ENCODE data around the gene STRAP.
"Not testable (repeated sequence)": the region's sequence is repeated elsewhere in the genome, so short reads cannot be mapped to it uniquely, and the experiment has no call there.

STRAP gene

DNA sequence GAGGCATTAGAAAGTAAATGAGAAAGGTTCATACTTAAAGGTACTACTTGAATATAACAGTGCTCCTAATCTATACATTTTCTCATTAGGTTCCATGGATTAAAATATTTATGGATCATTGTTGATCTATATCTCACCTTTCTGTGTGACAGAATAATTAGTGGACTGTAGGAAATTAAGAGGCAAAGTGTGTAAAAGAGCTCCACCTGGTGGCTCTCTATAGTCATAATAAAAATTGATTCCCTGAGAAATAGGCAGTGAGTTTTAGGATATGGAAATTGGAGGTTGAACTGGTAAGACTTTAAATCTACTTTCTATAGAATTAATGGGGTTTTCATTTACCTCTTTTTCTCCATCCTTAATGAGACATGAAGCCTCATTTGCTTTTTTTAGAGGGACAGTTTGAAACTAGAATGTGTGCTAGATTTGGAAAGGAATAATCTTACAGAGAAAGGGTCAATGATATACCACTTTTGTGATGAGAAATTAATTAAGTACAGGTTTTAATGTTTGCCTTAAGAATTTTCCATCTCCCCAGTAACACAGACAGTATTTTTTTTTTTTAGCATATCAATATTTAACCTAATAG, 17.2 kb downstream of the STRAP start:
- H3K4me3 ChIP-seq (replicated peaks; ENCODE audit: insufficient read depth, low read length) = no peak overlapping the region
- TF ChIP-seq POLR2AphosphoS5 (IDR thresholded peaks at IDR 0.05; ENCODE audit: low read depth) = no peak
- TF ChIP-seq, protein P1, sequence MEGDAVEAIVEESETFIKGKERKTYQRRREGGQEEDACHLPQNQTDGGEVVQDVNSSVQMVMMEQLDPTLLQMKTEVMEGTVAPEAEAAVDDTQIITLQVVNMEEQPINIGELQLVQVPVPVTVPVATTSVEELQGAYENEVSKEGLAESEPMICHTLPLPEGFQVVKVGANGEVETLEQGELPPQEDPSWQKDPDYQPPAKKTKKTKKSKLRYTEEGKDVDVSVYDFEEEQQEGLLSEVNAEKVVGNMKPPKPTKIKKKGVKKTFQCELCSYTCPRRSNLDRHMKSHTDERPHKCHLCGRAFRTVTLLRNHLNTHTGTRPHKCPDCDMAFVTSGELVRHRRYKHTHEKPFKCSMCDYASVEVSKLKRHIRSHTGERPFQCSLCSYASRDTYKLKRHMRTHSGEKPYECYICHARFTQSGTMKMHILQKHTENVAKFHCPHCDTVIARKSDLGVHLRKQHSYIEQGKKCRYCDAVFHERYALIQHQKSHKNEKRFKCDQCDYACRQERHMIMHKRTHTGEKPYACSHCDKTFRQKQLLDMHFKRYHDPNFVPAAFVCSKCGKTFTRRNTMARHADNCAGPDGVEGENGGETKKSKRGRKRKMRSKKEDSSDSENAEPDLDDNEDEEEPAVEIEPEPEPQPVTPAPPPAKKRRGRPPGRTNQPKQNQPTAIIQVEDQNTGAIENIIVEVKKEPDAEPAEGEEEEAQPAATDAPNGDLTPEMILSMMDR (IDR thresholded peaks at IDR 0.05; ENCODE audit: insufficient read depth, low read length) = peak; percentile 10
- no peak for TF ChIP-seq SPI1 (IDR thresholded peaks at IDR 0.05; ENCODE audit: borderline replicate concordance, low read depth)
- no peaks in the 10 kb centered on the region for H3K27me3 ChIP-seq (ENCODE audit: insufficient read depth, poor library complexity, severe bottlenecking)
- no peak overlapping the region for H3K27ac ChIP-seq (replicated peaks)
- no peak for DNase-seq (ENCODE audit: low read depth in 1 of 2, low spot score in 1 of 2)

DNA sequence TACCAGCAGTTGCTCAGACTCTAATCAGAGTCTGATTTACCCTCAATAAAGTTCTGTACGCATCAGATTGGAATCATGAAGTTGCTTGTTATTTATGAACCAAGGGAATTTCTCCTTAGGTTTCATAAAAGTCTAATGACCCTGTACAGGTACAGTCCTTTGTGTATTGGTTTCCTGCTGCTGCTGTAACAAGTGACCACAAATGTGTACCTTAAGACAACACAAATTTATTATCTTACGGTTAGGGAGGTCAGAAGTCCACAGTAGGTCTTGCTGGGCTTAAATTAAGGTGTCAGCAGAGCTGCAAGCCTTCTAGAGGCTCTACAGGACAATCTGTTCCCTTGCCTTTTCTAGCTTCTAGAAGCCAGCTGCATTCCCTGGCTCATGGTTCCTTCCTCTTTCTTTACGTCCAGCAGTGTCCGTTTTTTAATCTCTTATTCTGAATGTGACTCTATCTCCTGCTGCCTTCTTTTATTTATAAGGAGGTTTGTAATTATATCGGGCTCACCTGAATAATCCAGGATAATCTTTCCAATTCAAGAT, 22.3 kb downstream of the STRAP start:
- Histone ChIP-seq H3K4me3 (replicated peaks; ENCODE audit: insufficient read depth, low read length) (no peak overlapping the region), H3K27ac (replicated peaks) (no peak overlapping the region), H3K27me3 (ENCODE audit: insufficient read depth, poor library complexity, severe bottlenecking) (no peaks in the 10 kb centered on the region)
- DNase-seq (ENCODE audit: low read depth in 1 of 2, low spot score in 1 of 2) = no peak
- TF ChIP-seq SPI1 (IDR thresholded peaks at IDR 0.05; ENCODE audit: borderline replicate concordance, low read depth) (no peak), GABPA (IDR thresholded peaks at IDR 0.05; ENCODE audit: low read depth) (no peak), POLR2AphosphoS5 (IDR thresholded peaks at IDR 0.05; ENCODE audit: low read depth) (no peak)
- TF ChIP-seq, protein P2, sequence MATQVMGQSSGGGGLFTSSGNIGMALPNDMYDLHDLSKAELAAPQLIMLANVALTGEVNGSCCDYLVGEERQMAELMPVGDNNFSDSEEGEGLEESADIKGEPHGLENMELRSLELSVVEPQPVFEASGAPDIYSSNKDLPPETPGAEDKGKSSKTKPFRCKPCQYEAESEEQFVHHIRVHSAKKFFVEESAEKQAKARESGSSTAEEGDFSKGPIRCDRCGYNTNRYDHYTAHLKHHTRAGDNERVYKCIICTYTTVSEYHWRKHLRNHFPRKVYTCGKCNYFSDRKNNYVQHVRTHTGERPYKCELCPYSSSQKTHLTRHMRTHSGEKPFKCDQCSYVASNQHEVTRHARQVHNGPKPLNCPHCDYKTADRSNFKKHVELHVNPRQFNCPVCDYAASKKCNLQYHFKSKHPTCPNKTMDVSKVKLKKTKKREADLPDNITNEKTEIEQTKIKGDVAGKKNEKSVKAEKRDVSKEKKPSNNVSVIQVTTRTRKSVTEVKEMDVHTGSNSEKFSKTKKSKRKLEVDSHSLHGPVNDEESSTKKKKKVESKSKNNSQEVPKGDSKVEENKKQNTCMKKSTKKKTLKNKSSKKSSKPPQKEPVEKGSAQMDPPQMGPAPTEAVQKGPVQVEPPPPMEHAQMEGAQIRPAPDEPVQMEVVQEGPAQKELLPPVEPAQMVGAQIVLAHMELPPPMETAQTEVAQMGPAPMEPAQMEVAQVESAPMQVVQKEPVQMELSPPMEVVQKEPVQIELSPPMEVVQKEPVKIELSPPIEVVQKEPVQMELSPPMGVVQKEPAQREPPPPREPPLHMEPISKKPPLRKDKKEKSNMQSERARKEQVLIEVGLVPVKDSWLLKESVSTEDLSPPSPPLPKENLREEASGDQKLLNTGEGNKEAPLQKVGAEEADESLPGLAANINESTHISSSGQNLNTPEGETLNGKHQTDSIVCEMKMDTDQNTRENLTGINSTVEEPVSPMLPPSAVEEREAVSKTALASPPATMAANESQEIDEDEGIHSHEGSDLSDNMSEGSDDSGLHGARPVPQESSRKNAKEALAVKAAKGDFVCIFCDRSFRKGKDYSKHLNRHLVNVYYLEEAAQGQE (IDR thresholded peaks at IDR 0.05; ENCODE audit: insufficient replicate concordance, low read depth) = no peak
- TF ChIP-seq, protein P1 (IDR thresholded peaks at IDR 0.05; ENCODE audit: insufficient read depth, low read length) = no peak

DNA sequence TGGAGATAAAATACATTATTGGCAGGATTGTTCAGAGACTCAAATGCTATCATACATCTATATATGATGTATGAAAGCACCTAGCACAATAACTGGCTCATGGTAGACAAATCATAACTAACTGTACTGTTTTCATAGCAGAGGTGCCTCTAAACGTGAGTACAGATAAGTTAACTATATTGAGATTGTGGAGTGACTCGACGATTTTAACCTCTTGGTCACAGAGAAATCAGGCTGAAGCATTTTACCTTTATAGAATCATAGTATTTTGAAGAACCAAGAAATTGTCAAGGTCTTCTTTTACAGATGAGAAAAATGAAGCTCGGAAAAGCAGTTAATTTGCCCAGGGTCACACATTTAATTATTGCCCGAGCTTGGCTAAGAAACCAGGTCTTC, 28.3 kb downstream of the STRAP start:
- Histone ChIP-seq H3K27ac (replicated peaks) (peak overlapping the region; percentile 87), H3K4me3 (replicated peaks; ENCODE audit: insufficient read depth, low read length) (no peak overlapping the region), H3K27me3 (ENCODE audit: insufficient read depth, poor library complexity, severe bottlenecking) (no peaks in the 10 kb centered on the region)
- TF ChIP-seq, protein P2 (IDR thresholded peaks at IDR 0.05; ENCODE audit: insufficient replicate concordance, low read depth) = no peak
- no peak for TF ChIP-seq POLR2AphosphoS5 (IDR thresholded peaks at IDR 0.05; ENCODE audit: low read depth)
- DNase-seq (ENCODE audit: low read depth in 1 of 2, low spot score in 1 of 2) = no peak

GRCh38 chr12:15910864-15911721, 28.9 kb downstream of the STRAP start, which contains the start of gene DERA:
Gene DERA, plus strand, starts transcription at chr12:15911332. Its CDS starts 52 bp downstream, at chr12:15911384.
- H3K4me3 ChIP-seq (replicated peaks; ENCODE audit: insufficient read depth, low read length) = peak within 1 kb of the TSS; percentile 72
- peak within 1 kb of the TSS; percentile 87 for H3K27ac ChIP-seq (replicated peaks)
- DNase-seq (ENCODE audit: low read depth in 1 of 2, low spot score in 1 of 2) = peak; percentile 28 to 73

GRCh38 chr12:15911931-15912330, 29.7 kb downstream of the STRAP start:
- DNase-seq (ENCODE audit: low read depth in 1 of 2, low spot score in 1 of 2); H3K27me3 ChIP-seq (ENCODE audit: insufficient read depth, poor library complexity, severe bottlenecking): not testable (repeated sequence)
- H3K27ac ChIP-seq (replicated peaks) = peak overlapping the region; percentile 87
- H3K4me3 ChIP-seq (replicated peaks; ENCODE audit: insufficient read depth, low read length) = peak overlapping the region; percentile 72

More at GRCh38 chr12:15910864-15911721, 28.9 kb downstream of the STRAP start, which contains the start of gene DERA:
- H3K27me3 ChIP-seq (ENCODE audit: insufficient read depth, poor library complexity, severe bottlenecking) = no peaks in the 10 kb centered on the region
- peak; percentile 85 for TF ChIP-seq POLR2AphosphoS5 (IDR thresholded peaks at IDR 0.05; ENCODE audit: low read depth)
- no peak for TF ChIP-seq GABPA (IDR thresholded peaks at IDR 0.05; ENCODE audit: low read depth)
- TF ChIP-seq SPI1 (IDR thresholded peaks at IDR 0.05; ENCODE audit: borderline replicate concordance, low read depth) = peak; percentile 14; the same call in 1 of the 2 replicates

DNA sequence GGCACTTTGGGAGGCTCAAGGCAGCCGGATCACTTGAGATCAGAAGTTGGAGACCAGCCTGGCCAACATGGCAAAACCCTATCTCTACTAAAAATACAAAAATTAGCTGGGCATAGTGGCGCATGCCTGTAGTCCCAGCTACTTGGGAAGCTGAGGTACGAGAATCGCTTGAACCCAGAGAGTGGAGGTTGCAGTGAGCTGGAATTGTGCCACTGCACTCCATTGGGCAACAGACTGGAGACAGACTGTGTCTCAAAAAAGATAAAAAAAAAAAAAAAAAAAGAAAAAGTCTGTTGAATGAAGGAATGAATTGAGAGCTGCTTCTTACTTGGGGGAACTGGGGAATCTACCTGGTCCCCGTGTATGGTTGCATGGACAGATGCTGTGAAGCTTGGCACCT, 31.9 kb downstream of the STRAP start:
- not testable (repeated sequence) for DNase-seq (ENCODE audit: low read depth in 1 of 2, low spot score in 1 of 2); H3K27ac ChIP-seq (replicated peaks); H3K4me3 ChIP-seq (replicated peaks; ENCODE audit: insufficient read depth, low read length); H3K27me3 ChIP-seq (ENCODE audit: insufficient read depth, poor library complexity, severe bottlenecking)
